Activated CD8-positive, alpha-beta T cell treated with anti-CD3 and anti-CD28 coated beads, Interleukin-2, amount 10 ng/mL, durations not matched to agents 7 days and 5 days (primary cell): ENCODE data around the gene HMGN4. TPM values are rescaled to one million over a fixed set of nuclear protein-coding genes. Genes with fewer than 3 reads are reported as not detected.
A peak's percentile ranks its signal among the peaks of the same experiment; 100 is the strongest.

Source experiments
- ATAC-seq: fragments of 150-1000 bp; cut with Tn5 transposase; one replicate; pipeline ENCODE4 v1.10.0; 2021; ENCODE audit warnings: moderate library complexity
- CTCF ChIA-PET: fragments of 350-600 bp; sonication (Branson Sonifier 250); formaldehyde crosslinking; loops from one replicate; lab custom pipeline; 2021; ENCODE audit warnings: antibody characterized with exemption; lab: Charles Lee
- POLR2A ChIA-PET: fragments of 350-600 bp; sonication (Branson Sonifier 250); formaldehyde crosslinking; loops from one replicate; lab custom pipeline; 2021; ENCODE audit warnings: antibody characterized with exemption; lab: Charles Lee
- DNase-seq: peaks from one replicate; pipeline ENCODE4 v3.0.0-alpha.2; 2020
- H3K27ac Mint-ChIP-seq: one replicate; pipeline ENCODE4 v1.8.0; 2021; ENCODE audit warnings: mild to moderate bottlenecking, mixed read lengths
- H3K27me3 Mint-ChIP-seq: one replicate; pipeline ENCODE4 v1.8.0; 2021; ENCODE audit warnings: low read depth, mixed read lengths
- H3K36me3 Mint-ChIP-seq: one replicate; pipeline ENCODE4 v1.8.0; 2021; ENCODE audit warnings: low read depth, mixed read lengths
- H3K4me1 Mint-ChIP-seq: one replicate; pipeline ENCODE4 v1.8.0; 2021; ENCODE audit warnings: low read depth, mixed read lengths
- H3K4me3 Mint-ChIP-seq: one replicate; pipeline ENCODE4 v1.8.0; 2021; ENCODE audit warnings: mild to moderate bottlenecking, mixed read lengths
- H3K9me3 Mint-ChIP-seq: one replicate; pipeline ENCODE4 v1.8.0; 2022; ENCODE audit warnings: mixed read lengths; ENCODE audit not compliant: insufficient read depth
- total RNA-seq, 2 experiments: library from RNA; stranded (reverse); gene quantifications; one replicate each; pipeline ENCODE4 v1.2.3, GENCODE V29; 2021

Gene HMGN4
- total RNA-seq, 2 experiments from 2014 or later = 80.8 to 84.9 TPM

DNA sequence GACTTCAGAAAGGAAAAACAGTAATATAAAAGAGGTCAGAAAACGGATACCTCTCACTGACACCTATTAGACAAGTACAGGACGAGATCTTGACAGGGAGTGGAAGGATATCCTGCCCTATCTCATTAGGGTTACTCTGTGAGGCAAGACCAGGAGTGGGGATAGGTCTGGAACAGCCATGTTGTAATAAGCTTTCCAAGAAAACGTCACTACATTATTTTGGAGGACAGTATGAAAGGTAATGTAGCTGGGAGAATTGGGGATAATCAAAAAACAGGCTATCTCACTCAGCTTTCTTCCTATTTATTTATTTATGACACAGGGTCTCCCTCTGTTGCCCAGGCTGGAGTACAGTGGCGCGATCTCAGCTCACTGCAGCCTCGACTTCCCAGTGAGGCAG, 25.3 kb downstream of the HMGN4 start:
- Mint-ChIP-seq H3K4me3 (no peak overlapping the region), H3K9me3 (no peaks in the 10 kb centered on the region), H3K27me3 (peaks cover 2% of the 10 kb centered on the region), H3K27ac (no peak overlapping the region), H3K36me3 (peaks cover 2% of the 10 kb centered on the region), H3K4me1 (peaks cover 2% of the 10 kb centered on the region)
- ATAC-seq = no peak
- no peak for DNase-seq
- ChIA-PET CTCF (interaction anchor here (0.9 to 1.5 kb wide), 3 partner anchors 10 to 222 kb away, joined by 3 to 5 read pairs (median 3); no protein-coding TSS in a partner anchor), POLR2A (interaction anchor here (0.6 to 1.0 kb wide), 2 partner anchors 11 to 26 kb away, joined by 3 to 6 read pairs; no protein-coding TSS in a partner anchor)

DNA sequence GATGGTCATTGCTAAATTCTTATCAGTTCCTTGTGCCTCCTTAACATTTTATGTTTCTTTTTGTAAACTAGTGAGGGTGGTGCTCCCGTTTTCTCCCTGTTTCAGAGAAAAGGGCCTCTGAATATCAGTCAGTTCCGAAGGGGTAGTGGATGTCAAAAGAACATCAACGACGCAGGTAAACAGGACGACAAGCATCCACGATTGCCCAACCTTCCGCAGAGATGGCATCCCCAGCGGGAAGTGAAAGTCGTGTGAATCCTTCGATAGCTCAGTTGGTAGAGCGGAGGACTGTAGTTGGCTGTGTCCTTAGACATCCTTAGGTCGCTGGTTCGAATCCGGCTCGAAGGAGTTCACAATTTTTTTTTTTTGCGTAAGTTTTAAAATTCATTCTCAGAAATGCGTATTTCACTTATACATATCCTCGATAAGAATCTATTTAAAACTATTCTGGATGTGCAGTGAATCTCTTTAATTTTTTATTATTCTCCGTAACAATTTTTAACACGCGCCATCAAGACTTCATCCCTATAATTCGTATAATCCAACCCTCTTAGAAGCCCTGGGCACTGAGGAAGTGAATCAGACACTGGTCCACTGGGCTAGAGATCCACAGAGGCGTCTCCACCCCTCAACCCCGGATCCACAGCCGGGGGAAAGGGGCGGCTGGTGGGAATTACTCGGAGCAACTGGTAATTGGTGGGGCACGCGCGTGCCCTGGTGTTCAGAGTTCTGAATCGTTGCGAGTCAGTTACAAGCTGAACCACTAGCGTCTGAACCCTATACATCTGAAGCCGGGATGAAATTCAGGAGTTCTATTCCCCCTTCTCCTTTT, 30.7 kb downstream of the HMGN4 start:
- H3K4me1 Mint-ChIP-seq = peaks cover 41% of the 10 kb centered on the region
- peak overlapping the region; percentile 86 for H3K27ac Mint-ChIP-seq
- no peaks in the 10 kb centered on the region for H3K27me3 Mint-ChIP-seq
- ATAC-seq (peak; percentile 88), DNase-seq (peak; percentile 97)
- ChIA-PET POLR2A (interaction anchor here (0.6 to 3.0 kb wide), 13 partner anchors 12 to 1239 kb away, joined by 3 to 15 read pairs (median 4); partner anchors contain the start of gene HMGN4), CTCF (interaction anchor here (0.6 to 20.0 kb wide), 25 partner anchors 8 to 318 kb away, joined by 3 to 298 read pairs (median 4); partner anchors contain the start of gene HMGN4)
- H3K9me3 Mint-ChIP-seq = no peaks in the 10 kb centered on the region
- peak overlapping the region; percentile 95 for H3K4me3 Mint-ChIP-seq
- peaks cover 4% of the 10 kb centered on the region for H3K36me3 Mint-ChIP-seq

DNA sequence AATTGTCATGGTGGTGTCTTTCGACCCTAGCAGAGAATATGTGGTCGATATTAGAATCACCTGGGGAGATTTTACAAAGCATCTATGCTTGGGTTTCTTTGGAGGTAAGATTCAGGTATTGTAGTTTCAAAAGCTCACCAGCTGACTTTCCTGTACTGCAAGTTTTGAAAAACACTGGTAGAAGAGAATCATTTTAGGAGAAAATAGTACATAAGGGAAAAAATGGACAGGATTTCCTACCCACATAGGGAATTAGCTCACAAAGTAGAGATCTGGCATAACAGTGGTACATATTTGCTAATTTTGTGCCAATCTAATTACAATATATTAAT, 31.2 kb downstream of the HMGN4 start:
- DNase-seq = no peak
- ChIA-PET CTCF (interaction anchor here (0.7 to 20.0 kb wide), 21 partner anchors 13 to 285 kb away, joined by 3 to 298 read pairs (median 4); partner anchors contain the start of gene HMGN4), POLR2A (interaction anchor here (1.0 to 3.0 kb wide), 6 partner anchors 26 to 1238 kb away, joined by 3 to 15 read pairs (median 4); partner anchors contain the start of gene HMGN4)
- H3K36me3 Mint-ChIP-seq = peaks cover 4% of the 10 kb centered on the region
- H3K9me3 Mint-ChIP-seq = no peaks in the 10 kb centered on the region
- peaks cover 41% of the 10 kb centered on the region for H3K4me1 Mint-ChIP-seq
- H3K4me3 Mint-ChIP-seq = peak overlapping the region; percentile 95
- H3K27me3 Mint-ChIP-seq = no peaks in the 10 kb centered on the region
- no peak overlapping the region for H3K27ac Mint-ChIP-seq
- no peak for ATAC-seq

DNA sequence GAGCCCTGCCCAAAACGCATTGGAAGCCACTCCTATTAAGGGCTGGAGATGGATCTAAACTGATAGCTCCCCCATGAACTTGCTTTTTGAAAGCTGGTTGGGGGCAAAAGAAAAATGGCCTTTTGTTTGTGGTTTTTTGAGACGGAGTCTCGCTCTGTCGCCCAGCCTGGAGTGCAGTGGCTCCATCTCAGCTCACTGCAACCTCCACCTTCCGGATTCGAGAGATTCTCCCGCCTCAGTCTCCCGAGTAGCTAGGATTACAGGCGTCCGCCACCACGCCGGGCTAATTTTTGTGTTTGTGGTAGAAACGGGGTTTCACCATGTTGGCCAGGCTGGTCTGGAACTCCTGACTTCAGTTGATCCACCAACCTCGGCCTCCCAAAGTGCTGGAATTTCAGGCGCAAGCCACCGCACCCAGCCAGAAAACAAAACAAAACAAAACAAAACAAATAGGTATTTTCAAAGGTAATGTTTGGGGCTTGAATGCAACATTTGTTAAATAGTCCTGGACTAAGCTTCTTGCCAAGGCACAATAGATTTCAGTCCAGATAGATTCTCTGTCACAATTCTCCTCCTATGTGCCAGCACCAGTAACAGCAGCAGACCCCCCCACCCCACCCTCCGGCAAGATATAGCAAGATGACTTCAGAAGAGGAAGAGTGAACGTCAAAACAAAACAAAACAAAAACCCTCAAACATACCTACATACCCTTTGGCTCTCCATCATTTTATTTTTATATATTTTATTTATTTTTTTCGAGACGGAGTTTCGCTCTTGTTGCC, 32.1 kb downstream of the HMGN4 start:
- no peak overlapping the region for H3K4me3 Mint-ChIP-seq
- ATAC-seq (no peak), DNase-seq (no peak)
- H3K36me3 Mint-ChIP-seq = peaks cover 4% of the 10 kb centered on the region
- CTCF ChIA-PET = interaction anchor here (0.7 to 20.0 kb wide), 17 partner anchors 17 to 286 kb away, joined by 3 to 298 read pairs (median 4); partner anchors contain the start of gene HMGN4
- H3K9me3 Mint-ChIP-seq = no peaks in the 10 kb centered on the region
- H3K27me3 Mint-ChIP-seq = no peaks in the 10 kb centered on the region
- H3K4me1 Mint-ChIP-seq = peaks cover 41% of the 10 kb centered on the region
- H3K27ac Mint-ChIP-seq = no peak overlapping the region
- POLR2A ChIA-PET = interaction anchor here (1.1 to 3.0 kb wide), 3 partner anchors 26 to 371 kb away, joined by 4 to 15 read pairs (median 5); partner anchors contain the start of gene HMGN4

DNA sequence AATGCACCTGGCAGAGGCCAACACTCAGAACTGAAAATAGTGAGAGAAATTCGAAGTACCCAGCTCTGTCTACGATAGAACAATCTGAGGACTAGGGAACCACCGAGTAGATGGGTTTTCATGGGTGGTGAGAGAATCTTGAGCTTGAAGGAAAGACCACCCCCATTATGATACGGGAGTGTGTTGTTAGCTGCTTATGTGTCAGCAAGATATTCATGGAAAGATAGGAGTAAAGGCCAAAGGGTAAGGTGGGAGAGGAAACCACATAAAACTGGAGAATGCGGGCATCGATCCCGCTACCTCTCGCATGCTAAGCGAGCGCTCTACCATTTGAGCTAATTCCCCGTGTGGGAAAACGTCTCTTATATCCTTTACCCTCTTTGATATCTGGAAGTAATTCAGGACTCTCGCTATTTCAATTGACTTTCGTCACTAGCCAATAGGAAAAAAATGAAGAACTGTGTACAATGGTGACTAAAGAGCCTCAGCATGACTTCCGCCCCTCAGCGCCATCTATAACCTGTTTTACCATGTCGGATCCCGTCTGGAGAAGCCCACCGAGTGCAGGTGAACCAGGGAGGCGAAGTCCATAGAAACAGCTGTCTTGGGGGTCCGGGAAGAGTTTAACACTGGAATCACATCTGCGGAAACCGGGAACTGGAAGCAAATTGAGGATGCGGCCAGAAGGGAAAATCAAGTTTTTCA, 33.6 kb downstream of the HMGN4 start:
- H3K27ac Mint-ChIP-seq = peak overlapping the region; percentile 66
- H3K36me3 Mint-ChIP-seq = peaks cover 4% of the 10 kb centered on the region
- DNase-seq = peak; percentile 60
- H3K9me3 Mint-ChIP-seq = no peaks in the 10 kb centered on the region
- POLR2A ChIA-PET = interaction anchor here (0.9 to 1.4 kb wide), 4 partner anchors 300 to 1237 kb away, joined by 3 to 4 read pairs (median 4); a partner anchor contains a TSS
- ATAC-seq = peak; percentile 29
- CTCF ChIA-PET = interaction anchor here (0.9 to 20.0 kb wide), 10 partner anchors 9 to 231 kb away, joined by 3 to 298 read pairs (median 4); partner anchors contain the start of gene HMGN4
- peaks cover 3% of the 10 kb centered on the region for H3K27me3 Mint-ChIP-seq
- peaks cover 51% of the 10 kb centered on the region for H3K4me1 Mint-ChIP-seq
- H3K4me3 Mint-ChIP-seq = peak overlapping the region; percentile 80

DNA sequence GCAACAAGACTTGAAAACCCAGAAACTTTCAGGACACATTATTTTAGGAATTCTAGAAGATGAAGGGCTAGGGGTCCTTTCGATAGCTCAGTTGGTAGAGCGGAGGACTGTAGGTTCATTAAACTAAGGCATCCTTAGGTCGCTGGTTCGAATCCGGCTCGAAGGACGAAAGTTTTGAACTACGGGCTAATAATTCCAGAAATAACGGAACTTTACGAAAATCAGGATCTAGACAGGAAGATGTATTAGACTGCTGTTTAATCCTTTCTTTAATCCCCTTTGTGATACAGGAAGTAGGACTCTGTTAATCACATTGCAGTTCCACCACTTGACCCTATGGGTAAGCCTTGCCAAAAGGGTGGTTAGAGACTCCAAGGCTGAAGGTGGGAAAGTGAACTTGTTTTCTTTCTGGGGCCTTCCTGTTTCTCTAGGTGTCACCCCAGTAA, 37.4 kb downstream of the HMGN4 start:
- Mint-ChIP-seq H3K27me3 (peaks cover 14% of the 10 kb centered on the region), H3K36me3 (peaks cover 5% of the 10 kb centered on the region), H3K4me1 (peaks cover 41% of the 10 kb centered on the region), H3K9me3 (no peaks in the 10 kb centered on the region), H3K4me3 (no peak overlapping the region), H3K27ac (no peak overlapping the region)
- no peak for ATAC-seq
- ChIA-PET CTCF (interaction anchor here (0.7 to 20.0 kb wide), 5 partner anchors 10 to 244 kb away, joined by 3 to 298 read pairs (median 3); no protein-coding TSS in a partner anchor), POLR2A (interaction anchor here (0.6 kb wide), 1 partner anchor 14 kb away, joined by 4 read pairs; no protein-coding TSS in a partner anchor)
- no peak for DNase-seq

DNA sequence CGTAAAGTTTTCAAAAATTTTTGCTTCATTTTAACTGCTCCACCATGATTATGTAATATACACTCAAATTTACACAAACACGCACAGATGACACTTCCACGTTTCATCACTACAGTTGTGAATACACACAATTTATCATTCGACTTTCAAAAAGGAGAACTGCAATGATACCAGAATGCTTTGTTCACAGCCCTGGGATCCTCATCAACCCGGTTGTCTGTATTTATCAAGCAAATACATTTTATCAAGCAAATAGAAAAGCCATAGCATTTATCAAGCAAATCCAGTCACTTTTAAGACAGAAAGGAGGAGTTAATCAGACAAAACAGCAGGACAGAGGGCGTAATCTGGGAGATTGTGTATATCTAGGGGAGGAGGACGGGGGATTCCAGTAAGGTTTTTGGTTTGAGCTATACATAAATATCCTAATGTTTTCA, 38.3 kb downstream of the HMGN4 start:
- ATAC-seq (no peak), DNase-seq (no peak)
- ChIA-PET CTCF (interaction anchor here (1.0 to 20.0 kb wide), 7 partner anchors 8 to 254 kb away, joined by 3 to 298 read pairs (median 7); no protein-coding TSS in a partner anchor), POLR2A (interaction anchor here (0.6 to 1.0 kb wide), 2 partner anchors 13 to 360 kb away, joined by 3 to 4 read pairs; a partner anchor contains a TSS)
- Mint-ChIP-seq H3K36me3 (peaks cover 5% of the 10 kb centered on the region), H3K27me3 (peaks cover 20% of the 10 kb centered on the region), H3K9me3 (no peaks in the 10 kb centered on the region), H3K4me1 (peaks cover 40% of the 10 kb centered on the region), H3K27ac (no peak overlapping the region), H3K4me3 (no peak overlapping the region)

DNA sequence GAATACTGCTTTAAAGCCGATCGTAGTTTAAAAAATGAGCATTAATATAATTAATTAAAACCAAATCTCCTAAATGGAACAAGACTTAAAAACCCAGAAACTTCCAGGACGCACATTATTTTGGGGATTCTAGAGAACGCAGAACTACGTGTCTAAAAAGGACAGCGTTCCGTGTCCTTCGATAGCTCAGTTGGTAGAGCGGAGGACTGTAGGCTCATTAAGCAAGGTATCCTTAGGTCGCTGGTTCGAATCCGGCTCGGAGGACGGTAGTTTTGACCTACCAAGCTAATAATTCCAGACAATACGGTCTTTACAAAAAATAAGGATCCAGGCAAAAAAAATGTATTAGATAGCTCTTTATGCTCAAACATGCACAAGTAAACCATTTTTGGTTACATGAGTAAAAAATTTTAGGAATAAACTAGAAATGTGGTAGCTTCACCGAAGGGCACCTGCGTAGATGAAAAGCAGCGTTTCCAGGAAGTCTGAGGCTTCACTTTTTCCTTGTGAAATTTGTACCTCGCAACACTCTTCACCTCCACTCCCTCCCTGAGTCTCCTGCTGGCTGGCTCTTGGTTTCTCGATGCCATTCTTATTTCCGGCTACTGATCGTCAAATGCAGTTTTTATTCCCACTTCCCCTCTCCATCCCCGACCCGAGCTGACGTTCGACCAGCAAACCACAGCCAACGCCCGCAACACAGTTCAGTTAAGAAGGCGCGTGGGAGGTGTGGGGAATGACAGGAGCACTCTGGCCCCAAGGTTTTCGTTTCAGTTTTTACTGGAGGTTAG, 39.0 kb downstream of the HMGN4 start:
- Mint-ChIP-seq H3K4me1 (peaks cover 33% of the 10 kb centered on the region), H3K27ac (peak overlapping the region; percentile 74), H3K9me3 (no peaks in the 10 kb centered on the region), H3K36me3 (peaks cover 5% of the 10 kb centered on the region), H3K4me3 (peak overlapping the region; percentile 78), H3K27me3 (peaks cover 22% of the 10 kb centered on the region)
- ChIA-PET POLR2A (interaction anchor here (0.9 to 1.0 kb wide), 2 partner anchors 305 to 361 kb away, joined by 3 read pairs; a partner anchor contains a TSS), CTCF (interaction anchor here (1.0 to 20.0 kb wide), 6 partner anchors 8 to 255 kb away, joined by 3 to 298 read pairs (median 8); no protein-coding TSS in a partner anchor)
- DNase-seq (peak; percentile 72), ATAC-seq (peak; percentile 48)

DNA sequence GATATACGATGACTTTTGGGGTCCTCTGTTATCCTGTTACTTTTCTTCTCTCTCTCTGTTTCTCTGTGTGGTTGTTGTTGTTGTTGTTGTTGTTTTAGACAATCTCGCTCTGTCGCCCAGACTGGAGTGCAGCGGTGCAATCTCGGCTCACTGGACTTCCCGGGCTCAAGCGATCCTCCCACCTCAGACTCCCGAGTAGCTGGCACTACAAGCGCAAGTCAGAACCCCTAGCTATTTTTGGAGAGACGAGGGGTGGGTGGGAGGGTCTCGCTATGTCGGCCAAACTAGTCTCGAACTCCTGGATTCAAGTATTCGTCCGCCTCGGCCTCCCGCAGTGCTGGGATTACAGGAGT, 39.5 kb downstream of the HMGN4 start:
- no peak for ATAC-seq
- peaks cover 5% of the 10 kb centered on the region for H3K36me3 Mint-ChIP-seq
- ChIA-PET POLR2A (interaction anchor here (0.9 kb wide), 1 partner anchor 305 kb away, joined by 3 read pairs; a partner anchor contains a TSS), CTCF (interaction anchor here (1.5 to 20.0 kb wide), 3 partner anchors 9 to 255 kb away, joined by 7 to 298 read pairs (median 8); no protein-coding TSS in a partner anchor)
- H3K4me3 Mint-ChIP-seq = peak overlapping the region; percentile 78
- H3K4me1 Mint-ChIP-seq = peaks cover 28% of the 10 kb centered on the region
- peaks cover 22% of the 10 kb centered on the region for H3K27me3 Mint-ChIP-seq
- no peak for DNase-seq
- H3K9me3 Mint-ChIP-seq = no peaks in the 10 kb centered on the region
- H3K27ac Mint-ChIP-seq = peak overlapping the region; percentile 74

DNA sequence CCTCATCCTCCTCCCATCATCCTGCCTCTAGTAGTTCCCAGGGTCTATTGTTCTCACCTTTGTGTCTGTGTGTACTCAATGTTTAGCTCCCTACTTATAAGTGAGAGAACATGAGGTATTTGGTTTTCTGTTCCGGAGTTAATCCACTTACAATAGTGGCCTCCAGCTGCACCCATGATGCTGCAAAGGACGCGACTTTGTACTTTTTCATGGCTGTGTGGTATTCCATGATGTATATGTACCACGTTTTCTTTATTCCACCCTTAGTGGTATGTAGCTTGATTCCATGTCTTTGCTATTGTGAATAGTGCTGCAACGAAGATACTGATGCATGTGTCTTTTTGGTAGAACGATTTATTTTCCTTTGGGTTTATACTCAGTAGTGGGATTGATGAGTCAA, 40.1 kb downstream of the HMGN4 start:
- H3K27ac Mint-ChIP-seq = no peak overlapping the region
- peaks cover 27% of the 10 kb centered on the region for H3K27me3 Mint-ChIP-seq
- H3K9me3 Mint-ChIP-seq = no peaks in the 10 kb centered on the region
- DNase-seq (no peak), ATAC-seq (no peak)
- H3K4me3 Mint-ChIP-seq = peak overlapping the region; percentile 5
- peaks cover 5% of the 10 kb centered on the region for H3K36me3 Mint-ChIP-seq
- ChIA-PET CTCF (interaction anchor here (2.0 to 20.0 kb wide), 2 partner anchors 15 to 256 kb away, joined by 7 to 298 read pairs; no protein-coding TSS in a partner anchor), POLR2A (no interaction called here)
- H3K4me1 Mint-ChIP-seq = peaks cover 22% of the 10 kb centered on the region
